Testis (tissue), 3 donors: ENCODE data around the gene KIAA1958. TPM values are rescaled to one million over a fixed set of nuclear protein-coding genes. Genes with fewer than 3 reads are reported as not detected.

Experiments
- DNase-seq: peaks from one replicate; pipeline ENCODE4 v3.0.0-alpha.2; 2019
- H3K27ac ChIP-seq, 2 donors: fragments of 200-600 bp; sonication (generic); one replicate each; pipeline ENCODE4 v1.5.1; 2019
- H3K27me3 ChIP-seq: fragments of 200-600 bp; sonication (generic); one replicate; pipeline ENCODE4 v1.5.1; 2019
- H3K36me3 ChIP-seq: fragments of 200-600 bp; sonication (generic); one replicate; pipeline ENCODE4 v1.5.1; 2017; ENCODE audit warnings: low read depth; ENCODE audit errors: missing control alignments
- H3K4me1 ChIP-seq: fragments of 200-600 bp; sonication (generic); one replicate; pipeline ENCODE4 v1.5.1; 2019
- H3K4me3 ChIP-seq, 2 donors: fragments of 200-600 bp; sonication (generic); one replicate each; pipeline ENCODE4 v1.5.1; 2017 to 2019
- H3K9me3 ChIP-seq: fragments of 200-600 bp; sonication (generic); one replicate; pipeline ENCODE4 v1.5.1; 2017
- CTCF ChIP-seq, 3 experiments: fragments of 450-650 bp in 2 of 3; fragments of 200-600 bp in 1 of 3; sonication (generic) in 1 of 3; IDR thresholded peaks; one replicate each; pipeline ENCODE4 v1.5.1; 2016 to 2019; ENCODE audit warnings: antibody characterized with exemption in 3 of 3, mild to moderate bottlenecking in 2 of 3, moderate library complexity in 1 of 3
- POLR2A ChIP-seq: fragments of 450-650 bp; IDR thresholded peaks from one replicate; pipeline ENCODE4 v1.6.1; 2017; ENCODE audit warnings: antibody characterized with exemption, mild to moderate bottlenecking, moderate library complexity
- WGBS, 2 donors: methylation state at CpG; one replicate each; pipeline ENCODE4 v1.1.5; 2018; 5-methylcytosine and 5-hydroxymethylcytosine counted together
- intact Hi-C: fragments of 100-400 bp; cut with DNase I; formaldehyde crosslinking; loops from one replicate; pipeline ENCODE4 v1.15.1; 2023; ENCODE audit warnings: low total_unique reads
- polyA plus RNA-seq: library from polyadenylated mRNA; stranded (reverse); fragments of 350-450 nt; fragmentation: Illumina TruSeq; extraction: RNeasy Lipid Tissue Mini Kit (QIAGEN cat#74804); gene quantifications from one replicate; pipeline ENCODE4 v1.2.3, GENCODE V29; 2014; ENCODE audit warnings: low read depth, low replicate concordance; ENCODE audit not compliant: insufficient read depth
- total RNA-seq, 2 donors: library from RNA; depleted of rRNA; stranded (reverse); fragments of >200 nt; gene quantifications; one replicate each; pipeline ENCODE4 v1.2.3, GENCODE V29; 2016

KIAA1958 gene
- total and polyA plus RNA-seq, 3 donors from 2014 or later: 14.5 to 74.8 (median 66.5) TPM

- 57 to 86% methylated on average over 1 of the region's 1 CpG for WGBS, 2 donors
- Histone ChIP-seq H3K27me3 (no peaks in the 10 kb centered on the region), H3K27ac (no peak overlapping the region), H3K4me3 (no peak overlapping the region), H3K36me3 (no peaks in the 10 kb centered on the region), H3K4me1 (no peaks in the 10 kb centered on the region), H3K9me3 (no peaks in the 10 kb centered on the region)
- TF ChIP-seq CTCF (IDR thresholded peaks at IDR 0.05): no peak
- TF ChIP-seq POLR2A: no peak
- intact Hi-C loops: no loop called here
- no peak for DNase-seq
Observed at GRCh38 chr9:112520069-112520468, 33.4 kb downstream of the KIAA1958 start.

- no peaks in the 10 kb centered on the region for H3K36me3 ChIP-seq
Observed at GRCh38 chr9:112520656-112521055, 34.0 kb downstream of the KIAA1958 start.

GRCh38 chr9:112526973-112527372 lies 40.3 kb downstream of the KIAA1958 start:
- H3K27ac ChIP-seq: peak overlapping the region; percentile 3 to 42

More at GRCh38 chr9:112520656-112521055, 34.0 kb downstream of the KIAA1958 start:
- no peaks in the 10 kb centered on the region for H3K4me1 ChIP-seq
- H3K9me3 ChIP-seq: no peaks in the 10 kb centered on the region
- 60 to 62% methylated on average over 3 of the region's 3 CpGs for WGBS, 2 donors
- no peaks in the 10 kb centered on the region for H3K27me3 ChIP-seq
- H3K4me3 ChIP-seq: no peak overlapping the region
- H3K27ac ChIP-seq: no peak overlapping the region
- intact Hi-C loops: no loop called here
- no peak for DNase-seq
- no peak for TF ChIP-seq CTCF (IDR thresholded peaks at IDR 0.05)
- no peak for TF ChIP-seq POLR2A

GRCh38 chr9:112527959-112528358 lies 41.3 kb downstream of the KIAA1958 start:
- H3K36me3 ChIP-seq: no peaks in the 10 kb centered on the region
- no peak for DNase-seq
- TF ChIP-seq CTCF (IDR thresholded peaks at IDR 0.05) (no peak), POLR2A (no peak)
- intact Hi-C loops: no loop called here
- H3K27me3 ChIP-seq: no peaks in the 10 kb centered on the region
- H3K27ac ChIP-seq: peak overlapping the region in 1 of 2 donors; percentile 3
- no peak overlapping the region for H3K4me3 ChIP-seq
- H3K4me1 ChIP-seq: peaks cover 21% of the 10 kb centered on the region
- no peaks in the 10 kb centered on the region for H3K9me3 ChIP-seq
- 65 to 68% methylated on average over 2 of the region's 2 CpGs for WGBS, 2 donors

More at GRCh38 chr9:112526973-112527372, 40.3 kb downstream of the KIAA1958 start:
- Histone ChIP-seq H3K27me3 (no peaks in the 10 kb centered on the region), H3K9me3 (no peaks in the 10 kb centered on the region), H3K4me1 (peaks cover 21% of the 10 kb centered on the region), H3K4me3 (no peak overlapping the region), H3K36me3 (no peaks in the 10 kb centered on the region)
- TF ChIP-seq CTCF (IDR thresholded peaks at IDR 0.05): no peak
- TF ChIP-seq POLR2A: no peak
- DNase-seq: no peak
- 70 to 74% methylated on average over 1 of the region's 1 CpG for WGBS, 2 donors
- intact Hi-C loops: no loop called here

- Histone ChIP-seq H3K27me3 (no peaks in the 10 kb centered on the region), H3K9me3 (no peaks in the 10 kb centered on the region), H3K36me3 (no peaks in the 10 kb centered on the region), H3K4me3 (no peak overlapping the region), H3K27ac (peak overlapping the region in 1 of 2 donors; percentile 52), H3K4me1 (peaks cover 21% of the 10 kb centered on the region)
- no peak for DNase-seq
- intact Hi-C loops: no loop called here
- WGBS, 2 donors: 67 to 90% methylated on average over 2 of the region's 2 CpGs
- TF ChIP-seq POLR2A: no peak
- no peak for TF ChIP-seq CTCF (IDR thresholded peaks at IDR 0.05)
Observed at GRCh38 chr9:112529316-112529715, 42.7 kb downstream of the KIAA1958 start.
